Activated CD8-positive, alpha-beta memory T cell treated with anti-CD3 and anti-CD28 coated beads for 36 hours (primary cell): ENCODE data around the gene SIDT2. TPM values are rescaled to one million over a fixed set of nuclear protein-coding genes. Genes with fewer than 3 reads are reported as not detected.

Experiments
- total RNA-seq, 2 experiments: library from RNA; stranded (reverse); gene quantifications; one replicate each; pipeline ENCODE4 v1.2.3, GENCODE V29; 2021

Gene SIDT2
- total RNA-seq, 2 experiments from 2014 or later, result 10.5 to 12.7 TPM

Other genes starting within 250 kb of the SIDT2 start
- 10 to 100 TPM; 41.4 to 41.9 TPM for gene SIK3, start 80.3 kb upstream of the SIDT2 start, total RNA-seq
- gene PAFAH1B2, start 34.5 kb upstream of the SIDT2 start, total RNA-seq, result 10 to 100 TPM; 81.9 to 85.5 TPM
- gene TAGLN, start 20.6 kb downstream of the SIDT2 start, total RNA-seq, result 1 to 10 TPM; 1.3 to 1.6 TPM
- gene PCSK7, start 53.3 kb downstream of the SIDT2 start, total RNA-seq, result 10 to 100 TPM; 79.3 to 86.9 TPM
- gene RNF214, start 53.9 kb downstream of the SIDT2 start, total RNA-seq, result 10 to 100 TPM; 19.7 to 22.9 TPM
- 1 to 10 TPM; 4.8 to 5.1 TPM for gene BACE1-AS, start 112.6 kb downstream of the SIDT2 start, total RNA-seq
- gene BACE1, start 137.5 kb downstream of the SIDT2 start, total RNA-seq, result 1 to 10 TPM; 1.6 to 1.9 TPM
- gene CEP164, start 149.1 kb downstream of the SIDT2 start, total RNA-seq, result 10 to 100 TPM; 34.7 to 35.0 TPM